ENCODE measurements around the gene ING1. TPM values are rescaled to one million over a fixed set of nuclear protein-coding genes. Genes with fewer than 3 reads are reported as not detected.

Gene ING1
- total and polyA plus RNA-seq, 12 donors: 4.3 to 28.6 (median 8.9) TPM

DNA sequence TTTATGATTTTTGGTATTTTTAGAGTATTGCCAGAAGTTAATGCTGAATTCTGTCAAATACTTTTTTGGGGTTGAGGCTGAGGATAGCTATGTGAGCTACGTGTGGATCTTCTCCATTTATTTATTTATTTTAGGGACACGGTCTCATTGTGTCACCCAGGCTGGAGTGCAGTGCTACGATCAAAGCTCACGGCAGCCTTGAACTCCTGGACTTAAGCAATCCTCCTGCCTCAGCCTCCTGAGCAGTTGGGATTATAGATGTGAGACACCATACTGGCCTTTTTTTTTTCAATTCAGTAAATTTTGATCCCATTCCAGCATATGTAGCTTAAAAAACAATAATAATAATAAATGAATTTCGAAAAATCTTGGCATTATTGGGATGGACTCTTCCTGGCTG is 21.1 kb downstream of the ING1 start:
- intact Hi-C loops (cut with DNase I): no loop called here
- no peak for DNase-seq
- no peaks in the 10 kb centered on the region for H3K27me3 ChIP-seq
- no peak overlapping the region for H3K4me3 ChIP-seq
- no peak for TF ChIP-seq POLR2A (IDR thresholded peaks at IDR 0.05)
- TF ChIP-seq, protein P1, sequence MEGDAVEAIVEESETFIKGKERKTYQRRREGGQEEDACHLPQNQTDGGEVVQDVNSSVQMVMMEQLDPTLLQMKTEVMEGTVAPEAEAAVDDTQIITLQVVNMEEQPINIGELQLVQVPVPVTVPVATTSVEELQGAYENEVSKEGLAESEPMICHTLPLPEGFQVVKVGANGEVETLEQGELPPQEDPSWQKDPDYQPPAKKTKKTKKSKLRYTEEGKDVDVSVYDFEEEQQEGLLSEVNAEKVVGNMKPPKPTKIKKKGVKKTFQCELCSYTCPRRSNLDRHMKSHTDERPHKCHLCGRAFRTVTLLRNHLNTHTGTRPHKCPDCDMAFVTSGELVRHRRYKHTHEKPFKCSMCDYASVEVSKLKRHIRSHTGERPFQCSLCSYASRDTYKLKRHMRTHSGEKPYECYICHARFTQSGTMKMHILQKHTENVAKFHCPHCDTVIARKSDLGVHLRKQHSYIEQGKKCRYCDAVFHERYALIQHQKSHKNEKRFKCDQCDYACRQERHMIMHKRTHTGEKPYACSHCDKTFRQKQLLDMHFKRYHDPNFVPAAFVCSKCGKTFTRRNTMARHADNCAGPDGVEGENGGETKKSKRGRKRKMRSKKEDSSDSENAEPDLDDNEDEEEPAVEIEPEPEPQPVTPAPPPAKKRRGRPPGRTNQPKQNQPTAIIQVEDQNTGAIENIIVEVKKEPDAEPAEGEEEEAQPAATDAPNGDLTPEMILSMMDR (IDR thresholded peaks at IDR 0.05): no peak
- 83 to 91% (median 86%) methylated on average over 5 of the region's 5 CpGs for WGBS, 4 donors
- no peak overlapping the region for H3K27ac ChIP-seq
- H3K4me1 ChIP-seq (replicated peaks in 1 of 2): no peaks in the 10 kb centered on the region
- no peaks in the 10 kb centered on the region for H3K36me3 ChIP-seq (replicated peaks in 1 of 2)
- no peaks in the 10 kb centered on the region for H3K9me3 ChIP-seq (replicated peaks in 1 of 3)

DNA sequence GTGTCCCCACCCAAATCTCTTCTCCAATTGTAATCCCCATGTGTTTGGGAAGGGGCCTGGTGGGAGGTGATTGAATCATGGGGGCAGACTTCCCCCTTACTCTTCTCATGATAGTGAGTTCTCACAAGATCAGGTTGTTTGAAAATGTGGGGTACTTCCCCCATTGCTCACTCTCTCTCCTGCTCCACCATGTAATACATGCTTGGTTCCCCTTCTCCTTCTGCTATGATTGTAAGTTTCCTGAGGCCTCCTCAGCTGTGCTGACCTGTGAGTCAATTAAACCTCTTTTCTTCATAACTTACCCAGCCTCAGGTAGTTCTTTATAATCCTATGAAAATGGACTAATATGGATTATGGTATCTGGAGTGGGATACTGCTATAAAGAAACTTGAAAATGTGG is 24.1 kb downstream of the ING1 start:
- Histone ChIP-seq H3K36me3 (replicated peaks in 1 of 2) (no peaks in the 10 kb centered on the region), H3K27ac (no peak overlapping the region), H3K9me3 (replicated peaks in 1 of 3) (no peaks in the 10 kb centered on the region), H3K4me1 (replicated peaks in 1 of 2) (no peaks in the 10 kb centered on the region), H3K4me3 (no peak overlapping the region), H3K27me3 (no peaks in the 10 kb centered on the region)
- intact Hi-C loops (cut with DNase I): no loop called here
- TF ChIP-seq POLR2A (IDR thresholded peaks at IDR 0.05): no peak
- TF ChIP-seq, protein P1 (IDR thresholded peaks at IDR 0.05): no peak
- no peak for DNase-seq

DNA sequence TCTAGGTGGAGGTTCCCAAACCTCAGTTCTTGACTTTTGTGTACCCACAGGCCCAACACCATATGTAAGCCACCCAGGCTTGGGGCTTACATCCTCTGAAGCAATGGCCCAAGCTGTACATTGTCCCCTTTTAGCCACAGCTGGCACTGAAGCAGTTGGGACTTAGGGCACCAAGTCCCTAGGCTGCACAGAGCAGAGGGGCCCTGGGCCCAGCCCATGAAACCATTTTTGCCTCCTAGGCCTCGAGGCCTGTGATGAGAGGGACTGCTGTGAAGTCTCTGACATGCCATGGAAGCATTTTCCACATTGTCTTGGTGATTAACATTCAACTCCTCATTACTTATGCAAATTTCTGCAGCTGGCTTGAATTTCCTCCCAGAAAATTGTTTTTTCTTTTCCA is 30.2 kb downstream of the ING1 start:
- no peaks in the 10 kb centered on the region for H3K27me3 ChIP-seq
- intact Hi-C loops (cut with DNase I): no loop called here
- H3K4me3 ChIP-seq: no peak overlapping the region
- no peak overlapping the region for H3K27ac ChIP-seq
- H3K4me1 ChIP-seq (replicated peaks in 1 of 2): no peaks in the 10 kb centered on the region
- DNase-seq: no peak
- no peaks in the 10 kb centered on the region for H3K9me3 ChIP-seq (replicated peaks in 1 of 3)
- no peaks in the 10 kb centered on the region for H3K36me3 ChIP-seq (replicated peaks in 1 of 2)
- TF ChIP-seq, protein P1 (IDR thresholded peaks at IDR 0.05): no peak
- no peak for TF ChIP-seq POLR2A (IDR thresholded peaks at IDR 0.05)
- WGBS, 4 donors: 71 to 86% (median 79%) methylated on average over 1 of the region's 1 CpG; no CpG with 5 or more reads in 1 of the 4 donors

DNA sequence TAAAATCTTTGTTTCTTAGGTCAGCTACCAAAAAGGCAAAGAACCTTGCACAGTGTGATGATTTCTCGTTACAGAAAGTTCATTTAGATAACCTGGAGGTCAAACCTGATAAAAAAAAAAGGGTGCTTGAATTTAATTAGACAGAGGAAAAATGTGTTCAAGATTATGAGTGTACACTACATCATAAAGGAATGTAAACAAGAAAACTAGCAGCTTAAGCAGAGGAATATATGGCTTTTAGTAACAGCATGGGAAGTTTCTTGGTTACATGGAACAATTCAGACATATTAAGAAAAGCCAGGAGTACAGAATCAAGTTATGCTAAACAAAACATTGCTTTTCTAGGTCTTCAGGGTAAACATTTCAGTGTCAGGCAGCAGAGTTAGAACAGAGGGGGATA is 32.9 kb downstream of the ING1 start:
- H3K9me3 ChIP-seq (replicated peaks in 1 of 3): no peaks in the 10 kb centered on the region
- H3K36me3 ChIP-seq (replicated peaks in 1 of 2): no peaks in the 10 kb centered on the region
- no peaks in the 10 kb centered on the region for H3K27me3 ChIP-seq
- TF ChIP-seq, protein P1 (IDR thresholded peaks at IDR 0.05): no peak
- no peak for TF ChIP-seq POLR2A (IDR thresholded peaks at IDR 0.05)
- no peak overlapping the region for H3K27ac ChIP-seq
- intact Hi-C loops (cut with DNase I): no loop called here
- DNase-seq: no peak
- 38 to 46% (median 43%) methylated on average over 1 of the region's 1 CpG for WGBS, 4 donors
- no peak overlapping the region for H3K4me3 ChIP-seq
- H3K4me1 ChIP-seq (replicated peaks in 1 of 2): no peaks in the 10 kb centered on the region

Data from adrenal gland (tissue), 12 donors.